Natural killer cell (primary cell): ENCODE data around the gene OTUD4. TPM values are rescaled to one million over a fixed set of nuclear protein-coding genes. Genes with fewer than 3 reads are reported as not detected.

Experiments
- ATAC-seq, 3 donors: fragments of 150-1000 bp in 2 of 3; fragments of 200-7000 bp in 1 of 3; cut with Tn5 transposase; 1 replicate in 1 of 3; 2 replicates in 2 of 3; pipeline ENCODE4 v1.10.0; 2021; ENCODE audit warnings: mild to moderate bottlenecking in 2 of 3, moderate library complexity in 2 of 3
- DNase-seq, 2 donors: peaks; one replicate each; pipeline versions ENCODE4 v3.0.0 to v3.0.0-alpha.2; 2013 to 2021; ENCODE audit warnings: mixed read lengths in 1 of 2
- H3K27ac ChIP-seq: one replicate; pipeline ENCODE4 v1.5.1; 2013; ENCODE audit warnings: mild to moderate bottlenecking, low read length
- H3K27me3 ChIP-seq: one replicate; pipeline ENCODE4 v1.6.1; 2013; ENCODE audit warnings: low read length; ENCODE audit not compliant: control insufficient read depth, insufficient read depth
- H3K36me3 ChIP-seq: one replicate; pipeline ENCODE4 v1.6.1; 2013; ENCODE audit warnings: low read length; ENCODE audit not compliant: control insufficient read depth, insufficient read depth
- H3K4me1 ChIP-seq: one replicate; pipeline ENCODE4 v1.6.1; 2013; ENCODE audit warnings: low read length; ENCODE audit not compliant: control insufficient read depth, insufficient read depth
- H3K4me3 ChIP-seq: one replicate; pipeline ENCODE4 v1.5.1; 2013; ENCODE audit warnings: low read length
- H3K9me3 ChIP-seq: one replicate; pipeline ENCODE4 v1.6.1; 2013; ENCODE audit warnings: low read length; ENCODE audit not compliant: control insufficient read depth, insufficient read depth
- H3K27ac Mint-ChIP-seq, 2 donors: one replicate each; pipeline ENCODE4 v1.8.0; 2022; ENCODE audit warnings: mild to moderate bottlenecking in 2 of 2, mixed read lengths in 2 of 2, moderate library complexity in 1 of 2
- H3K27me3 Mint-ChIP-seq, 2 donors: one replicate each; pipeline ENCODE4 v1.8.0; 2022; ENCODE audit warnings: low read depth in 2 of 2, mixed read lengths in 2 of 2
- H3K36me3 Mint-ChIP-seq: one replicate; pipeline ENCODE4 v1.8.0; 2022; ENCODE audit warnings: mixed read lengths
- H3K4me1 Mint-ChIP-seq, 2 donors: one replicate each; pipeline ENCODE4 v1.8.0; 2022; ENCODE audit warnings: mixed read lengths in 2 of 2
- H3K4me3 Mint-ChIP-seq: one replicate; pipeline ENCODE4 v1.8.0; 2022; ENCODE audit warnings: mild to moderate bottlenecking, moderate library complexity, mixed read lengths
- H3K9me3 Mint-ChIP-seq, 2 donors: one replicate each; pipeline ENCODE4 v1.8.0; 2022; ENCODE audit warnings: mixed read lengths in 2 of 2
- CTCF ChIP-seq: fragments of 200-600 bp; IDR thresholded peaks from one replicate; pipeline ENCODE4 v1.8.0; 2022; ENCODE audit warnings: antibody characterized with exemption
- WGBS: methylation state at CpG from one replicate; pipeline ENCODE4 v1.1.7; 2013; ENCODE audit warnings: missing lambda C conversion rate; ENCODE audit not compliant: insufficient coverage; 5-methylcytosine and 5-hydroxymethylcytosine counted together
- intact Hi-C: fragments of 100-400 bp; cut with micrococcal nuclease; formaldehyde crosslinking; loops from one replicate; pipeline ENCODE4 v1.14.2; 2022
- total RNA-seq, 4 donors: library from RNA; stranded (reverse); fragments of 120-200 nt in 1 of 4; gene quantifications; one replicate each; pipeline versions ENCODE4 v1.2.3 to v1.2.4, GENCODE V29; 2013 to 2022

Gene OTUD4
- total RNA-seq, 3 donors from 2014 or later (not counting 1 experiment from before 2014, with no cell fraction given) = 60.0 to 73.3 (median 71.6) TPM

- peak overlapping the region; percentile 95 for H3K4me3 Mint-ChIP-seq
- no peak for ATAC-seq
- H3K27me3 Mint-ChIP-seq = no peaks in the 10 kb centered on the region
- H3K9me3 ChIP-seq = no peaks in the 10 kb centered on the region
- TF ChIP-seq CTCF = no peak
- peaks cover 25% of the 10 kb centered on the region for H3K4me1 ChIP-seq
- H3K9me3 Mint-ChIP-seq = no peaks in the 10 kb centered on the region
- H3K36me3 ChIP-seq = peaks cover 4% of the 10 kb centered on the region
- no peaks in the 10 kb centered on the region for H3K36me3 Mint-ChIP-seq
- peak overlapping the region; percentile 95 to 97 for H3K27ac Mint-ChIP-seq
- no peaks in the 10 kb centered on the region for H3K27me3 ChIP-seq
- H3K4me1 Mint-ChIP-seq = peaks cover 49% of the 10 kb centered on the region in 2 donors
- intact Hi-C loops = no loop called here
- peak overlapping the region; percentile 70 for H3K4me3 ChIP-seq
- DNase-seq = peak in 1 of 2 donors; percentile 55
- WGBS = no CpG with 5 or more reads among the region's 5 CpGs
- peak overlapping the region; percentile 99 for H3K27ac ChIP-seq
Observed at GRCh38 chr4:145178740-145179280, 1.6 kb downstream of the OTUD4 start.

GRCh38 chr4:145177906-145178538 is 2.4 kb downstream of the OTUD4 start:
- H3K36me3 Mint-ChIP-seq = no peaks in the 10 kb centered on the region
- Histone ChIP-seq H3K4me3 (peak overlapping the region; percentile 11), H3K27me3 (no peaks in the 10 kb centered on the region), H3K4me1 (peaks cover 25% of the 10 kb centered on the region), H3K36me3 (peaks cover 4% of the 10 kb centered on the region), H3K9me3 (no peaks in the 10 kb centered on the region), H3K27ac (peak overlapping the region; percentile 99)
- WGBS = 13% methylated on average over 8 of the region's 9 CpGs
- intact Hi-C loops = no loop called here
- H3K4me1 Mint-ChIP-seq = peaks cover 49 to 54% of the 10 kb centered on the region in 2 donors
- no peaks in the 10 kb centered on the region for H3K9me3 Mint-ChIP-seq
- H3K27ac Mint-ChIP-seq = peak overlapping the region; percentile 95 to 97
- ATAC-seq (no peak), DNase-seq (peak in 1 of 2 donors; percentile 32)
- no peak for TF ChIP-seq CTCF
- H3K4me3 Mint-ChIP-seq = peak overlapping the region; percentile 95
- H3K27me3 Mint-ChIP-seq = no peaks in the 10 kb centered on the region

- no peak for ATAC-seq
- no peaks in the 10 kb centered on the region for H3K27me3 ChIP-seq
- intact Hi-C loops = no loop called here
- no CpG with 5 or more reads among the region's 4 CpGs for WGBS
- peaks cover 25% of the 10 kb centered on the region for H3K4me1 ChIP-seq
- peaks cover 49 to 54% of the 10 kb centered on the region in 2 donors for H3K4me1 Mint-ChIP-seq
- H3K27ac Mint-ChIP-seq = peak overlapping the region; percentile 95 to 97
- peak in 1 of 2 donors; percentile 33 for DNase-seq
- H3K4me3 Mint-ChIP-seq = peak overlapping the region; percentile 95
- no peak for TF ChIP-seq CTCF
- H3K36me3 ChIP-seq = peaks cover 4% of the 10 kb centered on the region
- H3K27me3 Mint-ChIP-seq = no peaks in the 10 kb centered on the region
- H3K4me3 ChIP-seq = peak overlapping the region; percentile 11
- H3K27ac ChIP-seq = peak overlapping the region; percentile 99
- H3K36me3 Mint-ChIP-seq = no peaks in the 10 kb centered on the region
- no peaks in the 10 kb centered on the region for H3K9me3 Mint-ChIP-seq
- no peaks in the 10 kb centered on the region for H3K9me3 ChIP-seq
Observed at GRCh38 chr4:145177511-145177905, 2.9 kb downstream of the OTUD4 start.
